ENCODE results near the gene MRPS2. TPM values are rescaled to one million over a fixed set of nuclear protein-coding genes. Genes with fewer than 3 reads are reported as not detected.

Gene MRPS2
- total RNA-seq, 1 experiment from 2014 or later: 65.5 TPM

DNA sequence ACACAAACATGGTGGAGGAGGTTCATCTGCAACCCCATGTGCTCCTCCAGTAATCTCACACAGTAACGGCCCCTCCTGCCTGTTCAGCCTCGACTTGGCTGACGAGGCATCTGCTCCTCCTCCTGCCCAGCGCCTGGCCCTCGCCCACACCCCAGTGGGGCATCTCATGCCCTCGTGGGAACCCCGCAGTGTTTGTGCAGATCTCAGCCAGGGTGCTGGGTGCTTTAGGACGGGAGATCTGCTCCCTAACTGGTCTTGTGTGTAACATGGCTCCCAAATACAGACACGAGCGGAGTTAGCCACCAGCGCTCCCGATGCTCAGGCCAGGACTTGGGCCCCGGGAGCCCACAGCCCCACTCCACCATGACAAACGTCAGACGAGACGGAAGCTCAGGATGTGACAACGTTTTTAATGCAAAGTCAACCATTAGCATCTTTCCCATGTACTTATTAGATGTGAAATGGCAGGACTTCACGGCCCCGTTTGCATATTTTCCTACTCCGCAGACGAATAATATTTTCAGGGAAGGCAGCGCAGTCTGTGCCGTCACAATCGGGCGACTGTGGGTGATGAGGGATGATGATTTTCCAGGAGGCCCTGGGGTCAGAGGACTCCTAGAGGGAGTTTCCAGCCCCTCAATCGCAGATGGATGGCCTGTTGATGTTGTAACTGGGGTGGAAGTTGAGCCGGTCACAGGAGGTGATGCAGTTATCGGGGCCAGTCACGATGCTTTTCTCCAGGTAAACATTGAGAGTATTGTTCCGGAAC, 5.5 kb upstream of the MRPS2 start:
- BruUV-seq (replicated peaks): no TSS peak
- CTCF ChIA-PET: no interaction called here
- DNase-seq: no peak
- intact Hi-C loops (cut with micrococcal nuclease; ENCODE audit: unreplicated experiment): no loop called here
- Mint-ChIP-seq H3K4me1 (ENCODE audit: low read depth, unreplicated experiment) (no peaks in the 10 kb centered on the region), H3K27ac (ENCODE audit: unreplicated experiment) (no peak overlapping the region), H3K9me3 (ENCODE audit: unreplicated experiment) (no peaks in the 10 kb centered on the region), H3K4me3 (ENCODE audit: unreplicated experiment) (no peak overlapping the region), H3K27me3 (ENCODE audit: insufficient read depth, unreplicated experiment) (no peaks in the 10 kb centered on the region), H3K36me3 (ENCODE audit: insufficient read depth, unreplicated experiment) (peaks cover 10% of the 10 kb centered on the region)
- no peak overlapping the region for H3K4me3 ChIP-seq (ENCODE audit: low read depth, low read length)
- POLR2A ChIA-PET: no interaction called here
- no peaks in the 10 kb centered on the region for H3K36me3 ChIP-seq (ENCODE audit: control insufficient read depth, insufficient read depth, low read length)
- H3K9me3 ChIP-seq: no peaks in the 10 kb centered on the region
- H3K27me3 ChIP-seq (replicated peaks; ENCODE audit: control insufficient read depth, insufficient read depth, low read length): no peaks in the 10 kb centered on the region
- H3K4me1 ChIP-seq: peaks cover 22% of the 10 kb centered on the region
- no peak for TF ChIP-seq CTCF (IDR thresholded peaks at IDR 0.05; ENCODE audit: insufficient read depth in 1 of 2, low read depth in 1 of 2, low read length in 1 of 2, severe bottlenecking in 1 of 2, unreplicated experiment in 1 of 2)

DNA sequence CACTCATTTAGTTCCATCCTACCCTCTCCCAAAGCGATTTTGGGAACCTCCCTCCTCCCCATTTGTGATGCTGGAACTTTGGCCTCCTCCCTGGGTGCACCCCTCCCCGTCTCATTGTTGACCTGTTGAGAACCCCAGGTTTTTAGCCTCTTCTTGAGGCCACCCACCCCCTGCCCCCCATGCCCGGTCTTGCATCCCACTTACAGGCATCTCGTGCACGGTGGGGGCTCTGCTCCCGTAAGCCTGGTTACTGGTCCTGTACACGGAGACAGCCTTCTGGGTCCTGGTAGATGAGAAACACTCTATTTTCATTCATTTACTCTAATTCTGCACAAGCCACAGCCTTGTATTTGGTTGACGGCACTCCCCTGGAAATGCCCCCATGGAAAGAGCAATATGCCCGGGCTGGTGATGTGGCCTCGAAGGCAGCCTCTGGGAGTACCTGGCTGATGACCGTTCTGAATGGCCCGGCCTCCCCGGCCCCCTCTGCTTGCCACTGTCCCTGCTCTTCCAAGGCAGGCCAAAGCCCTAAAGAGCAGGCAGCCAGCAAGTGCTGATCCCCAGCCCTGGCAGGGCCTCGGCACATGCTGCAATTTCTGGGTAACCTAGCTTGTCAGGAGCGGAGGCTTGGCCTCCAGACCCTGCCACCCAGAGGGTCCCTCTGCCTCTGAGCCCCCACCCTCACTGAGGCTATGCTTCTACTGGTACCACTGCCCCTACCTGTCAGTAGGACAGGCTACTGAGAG, 1.9 kb upstream of the MRPS2 start:
- no peak for TF ChIP-seq CTCF (IDR thresholded peaks at IDR 0.05; ENCODE audit: insufficient read depth in 1 of 2, low read depth in 1 of 2, low read length in 1 of 2, severe bottlenecking in 1 of 2, unreplicated experiment in 1 of 2)
- Histone ChIP-seq H3K9me3 (no peaks in the 10 kb centered on the region), H3K4me3 (ENCODE audit: low read depth, low read length) (peak overlapping the region; percentile 91; the same call in 1 of the 2 replicates), H3K36me3 (ENCODE audit: control insufficient read depth, insufficient read depth, low read length) (peaks cover 5% of the 10 kb centered on the region), H3K4me1 (peaks cover 12% of the 10 kb centered on the region; the same call in 1 of the 2 replicates), H3K27me3 (replicated peaks; ENCODE audit: control insufficient read depth, insufficient read depth, low read length) (no peaks in the 10 kb centered on the region)
- ChIA-PET CTCF (no interaction called here), POLR2A (no interaction called here)
- Mint-ChIP-seq H3K9me3 (ENCODE audit: unreplicated experiment) (no peaks in the 10 kb centered on the region), H3K4me3 (ENCODE audit: unreplicated experiment) (peak overlapping the region; percentile 75), H3K4me1 (ENCODE audit: low read depth, unreplicated experiment) (no peaks in the 10 kb centered on the region), H3K36me3 (ENCODE audit: insufficient read depth, unreplicated experiment) (peaks cover 24% of the 10 kb centered on the region), H3K27ac (ENCODE audit: unreplicated experiment) (no peak overlapping the region), H3K27me3 (ENCODE audit: insufficient read depth, unreplicated experiment) (no peaks in the 10 kb centered on the region)
- DNase-seq: no peak
- BruUV-seq (replicated peaks): no TSS peak
- intact Hi-C loops (cut with micrococcal nuclease; ENCODE audit: unreplicated experiment): no loop called here

DNA sequence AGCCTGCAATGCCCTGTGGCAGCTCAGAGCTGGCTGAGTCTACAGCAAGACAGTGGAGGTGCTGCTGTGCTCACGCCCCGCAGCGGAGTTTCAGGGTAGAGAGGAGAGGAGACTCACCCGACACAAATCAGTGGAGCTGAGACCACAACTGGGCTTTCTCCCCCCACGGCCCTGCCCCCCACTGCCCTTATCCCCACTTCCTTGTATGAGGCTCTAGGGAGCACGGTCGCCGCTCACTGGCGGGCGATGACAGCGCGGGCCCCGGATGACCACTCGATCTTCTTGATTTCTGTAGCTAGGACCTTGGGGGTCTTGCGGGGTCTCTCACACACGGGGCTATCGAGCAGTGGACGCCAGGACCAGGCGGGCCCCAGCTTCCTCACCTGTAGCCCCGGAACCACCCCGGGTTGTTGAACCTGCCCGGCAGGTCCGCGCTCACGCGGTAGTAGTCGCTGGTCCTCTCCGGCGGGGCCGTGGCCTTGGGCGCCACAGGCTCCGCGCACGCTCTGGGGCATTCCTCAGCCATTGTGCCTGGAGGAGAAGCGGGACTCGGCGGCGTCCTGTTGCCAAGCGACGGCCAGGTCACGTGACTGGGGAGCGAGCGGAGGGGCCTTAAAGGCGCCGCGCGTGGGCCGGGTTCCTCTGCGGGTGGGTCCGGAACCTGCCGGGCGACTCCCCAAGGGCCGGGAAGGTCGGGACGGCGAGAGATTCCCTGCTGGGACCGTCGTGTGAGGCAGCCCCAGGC, 984 bp upstream of the MRPS2 start:
- Histone ChIP-seq H3K27me3 (replicated peaks; ENCODE audit: control insufficient read depth, insufficient read depth, low read length) (no peaks in the 10 kb centered on the region), H3K4me1 (peaks cover 12% of the 10 kb centered on the region; the same call in 1 of the 2 replicates), H3K9me3 (no peaks in the 10 kb centered on the region), H3K4me3 (ENCODE audit: low read depth, low read length) (peak overlapping the region; percentile 91), H3K36me3 (ENCODE audit: control insufficient read depth, insufficient read depth, low read length) (peaks cover 6% of the 10 kb centered on the region)
- Mint-ChIP-seq H3K4me1 (ENCODE audit: low read depth, unreplicated experiment) (no peaks in the 10 kb centered on the region), H3K36me3 (ENCODE audit: insufficient read depth, unreplicated experiment) (peaks cover 28% of the 10 kb centered on the region), H3K4me3 (ENCODE audit: unreplicated experiment) (peak overlapping the region; percentile 75), H3K27me3 (ENCODE audit: insufficient read depth, unreplicated experiment) (no peaks in the 10 kb centered on the region), H3K9me3 (ENCODE audit: unreplicated experiment) (no peaks in the 10 kb centered on the region), H3K27ac (ENCODE audit: unreplicated experiment) (peak overlapping the region; percentile 80)
- BruUV-seq (replicated peaks): TSS peak; percentile 50
- peak in 1 of 2 experiments; percentile 1 for TF ChIP-seq CTCF (IDR thresholded peaks at IDR 0.05; ENCODE audit: insufficient read depth in 1 of 2, low read depth in 1 of 2, low read length in 1 of 2, severe bottlenecking in 1 of 2, unreplicated experiment in 1 of 2)
- CTCF ChIA-PET: interaction anchor here (0.5 to 0.7 kb wide), 2 partner anchors 14 to 19 kb away, joined by 3 read pairs; no protein-coding TSS in a partner anchor
- POLR2A ChIA-PET: no interaction called here
- peak; percentile 94 to 95 for DNase-seq
- intact Hi-C loops (cut with micrococcal nuclease; ENCODE audit: unreplicated experiment): loop anchor here (2.0 kb wide), 1 partner anchor 19 kb away; no protein-coding TSS in a partner anchor

All from Caco-2 (cell line).